ENCODE data around the gene NR6A1.

DNA sequence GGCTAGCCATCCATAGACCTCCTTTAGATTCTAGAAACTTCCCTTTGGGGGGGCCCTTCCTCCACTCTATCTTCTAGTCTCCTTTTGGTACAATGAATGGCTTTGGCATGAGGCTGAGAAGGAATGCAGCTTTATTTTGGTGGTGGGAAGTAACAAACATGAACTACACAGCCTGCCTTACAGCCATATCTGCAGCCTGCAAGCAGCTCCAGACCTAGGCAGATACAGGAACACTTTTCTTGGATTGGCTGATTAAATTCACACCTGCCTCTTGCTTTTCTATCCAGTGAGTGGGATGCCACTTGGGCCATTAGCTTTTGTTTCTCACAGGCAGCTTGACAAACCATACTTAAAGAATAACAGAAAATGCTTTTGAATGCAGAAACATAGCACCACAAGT is 28.2 kb downstream of the NR6A1 start:
- TF ChIP-seq EP300 (IDR thresholded peaks at IDR 0.05; ENCODE audit: low read depth): no peak
- TF ChIP-seq, protein P1, sequence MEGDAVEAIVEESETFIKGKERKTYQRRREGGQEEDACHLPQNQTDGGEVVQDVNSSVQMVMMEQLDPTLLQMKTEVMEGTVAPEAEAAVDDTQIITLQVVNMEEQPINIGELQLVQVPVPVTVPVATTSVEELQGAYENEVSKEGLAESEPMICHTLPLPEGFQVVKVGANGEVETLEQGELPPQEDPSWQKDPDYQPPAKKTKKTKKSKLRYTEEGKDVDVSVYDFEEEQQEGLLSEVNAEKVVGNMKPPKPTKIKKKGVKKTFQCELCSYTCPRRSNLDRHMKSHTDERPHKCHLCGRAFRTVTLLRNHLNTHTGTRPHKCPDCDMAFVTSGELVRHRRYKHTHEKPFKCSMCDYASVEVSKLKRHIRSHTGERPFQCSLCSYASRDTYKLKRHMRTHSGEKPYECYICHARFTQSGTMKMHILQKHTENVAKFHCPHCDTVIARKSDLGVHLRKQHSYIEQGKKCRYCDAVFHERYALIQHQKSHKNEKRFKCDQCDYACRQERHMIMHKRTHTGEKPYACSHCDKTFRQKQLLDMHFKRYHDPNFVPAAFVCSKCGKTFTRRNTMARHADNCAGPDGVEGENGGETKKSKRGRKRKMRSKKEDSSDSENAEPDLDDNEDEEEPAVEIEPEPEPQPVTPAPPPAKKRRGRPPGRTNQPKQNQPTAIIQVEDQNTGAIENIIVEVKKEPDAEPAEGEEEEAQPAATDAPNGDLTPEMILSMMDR (IDR thresholded peaks at IDR 0.05): no peak
- TF ChIP-seq POLR2AphosphoS5 (IDR thresholded peaks at IDR 0.05): no peak
- TF ChIP-seq POLR2A (IDR thresholded peaks at IDR 0.05): no peak
